G401.6 (cell line): ENCODE data around the gene SREBF1.

Experiments
- FAIRE-seq: peaks from 2 replicates; lab custom pipeline; 2012; peaks lifted over from hg19 to GRCh38; lab: Jason Lieb, UNC

The SREBF1 gene

DNA sequence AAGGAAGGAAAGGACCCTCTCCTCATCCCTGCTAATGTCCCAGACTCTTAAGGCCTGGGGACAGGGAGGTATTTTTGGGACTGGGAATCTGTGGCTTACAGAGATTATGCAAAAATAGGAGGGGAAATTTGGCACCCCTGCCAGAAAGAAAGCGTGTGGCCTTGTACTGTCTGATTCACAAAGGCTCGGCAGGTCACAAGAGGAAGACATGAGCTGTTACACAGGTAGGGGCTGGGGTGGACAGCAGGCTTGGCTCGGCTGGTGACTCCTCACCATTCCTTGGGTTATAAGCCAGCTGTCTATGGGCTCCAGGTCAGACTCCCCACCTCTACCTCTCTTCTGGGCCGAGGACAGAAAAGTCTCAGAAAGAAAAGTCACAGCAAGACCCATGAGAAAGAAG lies 20.7 kb upstream of the SREBF1 start:
- no peak for FAIRE-seq

DNA sequence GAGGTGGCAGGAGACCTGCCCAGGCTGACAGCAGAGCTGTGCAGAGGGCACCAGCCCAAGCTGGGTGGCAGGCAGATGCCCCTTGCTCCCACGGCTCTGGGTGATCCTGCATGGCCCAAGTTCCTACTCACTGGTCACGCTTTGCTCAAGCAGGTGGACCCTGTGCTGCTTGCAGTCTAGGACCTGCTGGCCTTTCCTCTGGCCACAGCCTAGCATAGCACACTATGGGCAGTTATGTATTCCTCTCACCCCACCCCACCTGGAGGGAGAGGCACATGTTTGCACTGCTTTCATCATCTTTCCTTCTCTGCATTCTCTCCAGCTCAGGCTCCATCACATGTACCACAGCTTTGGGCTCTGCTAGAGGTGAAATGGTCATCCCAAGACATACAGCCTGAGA lies 19.6 kb upstream of the SREBF1 start:
- FAIRE-seq = no peak

DNA sequence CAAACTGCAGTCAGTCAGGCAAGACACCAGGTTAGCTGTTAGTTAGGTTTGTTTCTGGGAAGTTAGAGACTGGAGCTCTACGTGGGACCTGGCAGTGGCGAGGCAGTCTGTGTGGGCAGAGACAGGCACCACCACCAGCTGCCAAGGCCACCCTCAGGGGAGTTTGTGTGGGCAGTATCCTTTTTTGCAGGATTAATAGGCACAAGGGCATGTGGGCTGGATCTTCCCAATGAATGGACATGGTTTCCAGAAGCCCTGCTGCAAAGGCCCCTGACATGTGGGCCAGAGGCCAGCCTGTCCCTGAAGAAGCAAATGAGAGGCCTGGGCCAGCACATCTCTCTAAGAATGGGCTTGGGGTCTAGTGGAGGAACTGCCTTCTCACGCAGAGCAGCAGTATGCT lies 19.2 kb upstream of the SREBF1 start:
- no peak for FAIRE-seq

- FAIRE-seq = no peak
These were observed 17.1 kb upstream of the SREBF1 start for GRCh38 chr17:17853811-17854447.

DNA sequence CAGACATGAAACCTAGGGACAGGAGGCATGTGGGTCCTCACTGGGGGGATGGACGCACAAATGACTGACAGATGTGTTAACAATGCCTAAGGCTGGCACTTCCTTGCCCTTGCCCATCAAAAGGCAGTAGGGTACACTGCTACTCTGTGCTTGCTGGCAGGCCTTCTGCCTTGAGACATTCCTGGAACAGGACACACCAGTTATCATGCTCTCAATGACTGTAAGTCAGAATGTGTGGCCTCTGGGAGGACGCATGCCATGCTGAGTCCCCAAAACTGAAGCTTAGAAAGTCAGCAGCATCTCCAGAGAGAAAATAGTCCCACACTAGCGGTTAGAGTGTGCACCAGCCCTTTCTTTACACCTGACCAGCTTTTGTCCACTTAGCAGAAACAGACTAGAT lies 16.1 kb upstream of the SREBF1 start:
- no peak for FAIRE-seq

DNA sequence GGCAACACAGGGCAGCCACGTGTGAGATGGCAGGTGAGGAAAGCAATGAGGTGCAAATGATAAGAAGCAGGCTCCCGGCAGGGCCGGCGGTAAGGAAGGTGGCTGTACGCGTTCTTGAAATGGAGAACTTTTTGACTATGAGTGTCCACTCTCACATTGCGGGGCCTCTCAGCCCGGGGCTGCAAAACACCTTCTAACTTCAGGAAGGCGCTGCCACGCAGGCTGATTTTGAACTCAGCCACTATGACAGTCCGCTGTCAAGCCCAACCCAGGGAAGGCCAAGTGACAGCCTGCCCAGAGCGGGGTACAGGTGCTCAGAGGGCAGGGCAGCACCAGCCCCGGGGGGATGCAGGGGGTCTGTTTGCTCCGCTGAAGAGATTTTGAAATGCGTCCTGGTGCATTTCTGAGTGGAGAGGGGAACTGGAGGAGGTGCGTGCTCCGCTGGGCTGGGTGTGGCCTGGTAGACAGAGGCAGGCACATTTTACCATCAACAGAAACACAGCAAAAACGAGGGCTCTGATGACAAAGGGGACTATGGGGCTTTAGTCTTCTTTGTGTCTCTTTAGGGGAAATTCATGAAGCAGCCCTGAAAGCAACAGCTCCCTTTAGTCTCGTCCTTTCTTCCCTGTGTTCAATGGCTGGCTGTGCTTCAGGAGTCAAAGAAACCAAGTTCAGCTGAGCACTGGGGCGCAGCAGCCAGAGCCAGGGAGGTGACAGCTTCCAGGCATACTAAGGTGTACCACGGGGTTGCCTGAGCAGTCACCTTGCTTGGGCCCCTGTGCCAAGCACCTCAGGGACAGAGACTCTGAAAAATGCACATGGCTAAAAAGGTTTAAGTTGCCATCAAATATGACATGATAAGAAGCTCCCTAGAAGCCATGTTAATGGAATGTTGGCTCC lies 14.6 kb upstream of the SREBF1 start:
- no peak for FAIRE-seq

DNA sequence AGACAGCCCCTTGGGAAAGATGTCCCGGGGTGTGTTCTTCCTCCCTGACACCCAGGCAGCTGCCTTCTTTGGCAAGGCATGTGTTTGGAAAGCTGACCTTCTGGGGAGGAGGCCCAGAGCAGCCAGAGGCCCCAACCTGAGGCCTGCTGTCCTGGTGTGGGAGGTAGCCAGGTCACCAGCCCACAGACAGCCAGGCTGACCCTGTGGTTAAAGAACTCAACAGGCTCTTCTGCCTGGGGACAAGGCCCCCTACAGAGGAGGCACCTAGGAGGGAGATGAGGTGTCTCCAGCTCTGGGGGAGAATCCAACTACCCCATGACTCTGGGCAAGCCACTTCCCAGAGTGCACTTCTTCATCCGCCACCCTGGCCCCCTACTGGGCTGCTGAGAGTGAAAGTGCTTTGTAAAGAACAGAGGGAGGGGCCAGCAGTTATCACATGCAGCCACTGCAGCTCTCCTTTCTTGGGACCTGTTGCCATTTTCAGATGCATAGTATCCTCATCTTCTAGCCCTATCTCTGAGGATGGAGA lies 13.1 kb upstream of the SREBF1 start:
- no peak for FAIRE-seq

DNA sequence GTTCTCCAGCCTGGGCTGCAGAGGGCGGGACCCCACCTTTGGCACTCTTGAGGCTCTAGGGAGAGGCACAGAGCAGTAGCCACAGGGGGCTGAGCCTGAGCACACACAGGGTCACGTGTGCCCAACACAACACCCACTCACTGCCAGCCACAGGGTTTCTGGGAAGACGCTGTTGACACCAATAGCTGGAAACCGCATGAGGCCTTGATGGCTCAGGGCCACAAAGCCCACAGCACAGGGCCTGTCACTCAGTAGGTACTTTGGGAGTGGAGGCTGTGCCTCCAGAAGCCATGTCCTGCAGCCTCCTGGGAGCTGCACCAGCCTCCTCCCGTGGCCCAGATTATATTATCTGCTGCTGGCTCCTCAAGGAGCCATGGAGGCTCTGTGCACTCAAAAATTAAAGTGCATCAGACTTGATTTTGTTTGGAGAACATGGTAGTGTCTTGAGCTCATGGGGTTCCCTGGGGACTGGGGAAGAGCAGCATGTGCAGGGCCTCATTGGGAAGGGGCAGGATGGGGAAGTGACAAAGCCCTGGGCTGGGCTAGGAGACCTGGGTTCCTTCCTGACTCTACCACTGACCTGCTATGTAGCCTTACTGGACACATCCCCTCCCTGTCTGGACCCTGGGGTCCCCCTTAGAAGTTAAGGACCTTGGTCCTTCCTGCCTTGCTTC lies 12.5 kb upstream of the SREBF1 start:
- FAIRE-seq = no peak

GRCh38 chr17:17848311-17849082 lies 11.7 kb upstream of the SREBF1 start:
- FAIRE-seq = no peak

DNA sequence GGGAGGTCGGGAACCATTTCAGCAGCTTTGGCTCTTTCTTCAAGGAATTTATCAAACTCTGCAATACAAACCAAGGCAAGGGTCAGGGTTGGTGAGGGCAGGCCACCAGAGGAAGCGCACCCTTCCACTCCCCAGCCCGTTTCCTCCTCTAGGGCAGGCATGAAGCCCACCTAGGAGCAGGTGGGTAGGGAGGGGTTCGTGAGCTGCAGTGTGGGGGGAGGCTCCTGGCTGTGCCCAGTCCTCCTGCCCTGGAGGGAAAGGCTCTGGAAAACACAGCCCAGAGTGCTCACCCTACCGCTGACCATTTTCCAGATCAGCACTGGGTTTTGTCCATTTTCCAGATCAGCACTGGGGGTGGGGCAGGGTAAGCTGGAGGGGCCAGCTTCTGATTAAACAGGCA lies 10.9 kb upstream of the SREBF1 start:
- FAIRE-seq = no peak

DNA sequence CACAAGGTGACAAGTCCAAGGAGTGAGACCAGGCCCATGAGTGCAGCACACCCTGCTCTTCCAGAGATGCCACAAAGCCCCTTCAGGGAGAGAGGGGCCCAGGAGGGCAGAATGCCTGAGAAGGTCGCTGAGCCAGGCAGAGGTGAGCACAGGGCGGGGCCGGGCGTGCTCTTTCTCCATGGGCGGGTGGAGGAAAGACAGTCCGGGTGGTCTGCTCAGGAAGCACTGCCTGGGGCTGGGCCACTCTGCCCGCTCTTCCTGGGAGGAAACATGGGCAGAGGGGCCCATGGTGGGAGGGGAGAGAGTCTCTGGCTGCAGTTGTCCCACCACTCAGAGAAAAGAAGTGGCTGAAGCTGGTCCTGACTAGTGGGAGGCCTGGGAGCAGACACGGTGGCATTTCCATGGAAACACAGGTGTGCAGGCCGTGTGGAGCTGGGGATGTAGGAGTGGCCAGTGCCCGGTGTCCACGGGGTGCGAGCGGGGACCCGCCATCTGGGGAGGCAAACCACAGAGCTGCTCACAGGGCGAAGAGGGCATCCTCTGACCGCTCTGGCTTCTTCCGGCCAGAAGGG lies 10.4 kb upstream of the SREBF1 start:
- FAIRE-seq = no peak

DNA sequence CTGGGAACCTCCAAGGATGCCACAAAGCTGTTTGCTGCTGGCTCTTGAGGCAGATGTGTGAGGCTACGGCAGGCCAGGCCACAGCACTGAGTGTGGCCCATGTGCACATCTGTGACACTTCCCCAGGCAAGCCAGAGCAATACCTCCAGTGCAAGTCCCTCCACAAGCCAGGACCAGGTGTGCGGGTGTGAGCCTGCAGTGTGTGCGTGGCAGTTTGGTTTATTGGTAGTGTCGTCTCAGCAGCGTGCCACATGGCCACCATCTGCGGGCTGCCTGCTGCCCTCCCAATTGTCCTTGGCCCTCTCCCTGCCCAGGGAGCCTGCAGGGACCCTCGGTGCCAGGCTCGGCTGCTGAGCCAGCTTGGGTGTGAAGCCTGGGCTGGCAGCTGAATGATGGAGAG lies 9.9 kb upstream of the SREBF1 start:
- no peak for FAIRE-seq

GRCh38 chr17:17846003-17846402 lies 9.2 kb upstream of the SREBF1 start:
- FAIRE-seq = no peak

GRCh38 chr17:17845046-17845775 lies 8.4 kb upstream of the SREBF1 start:
- no peak for FAIRE-seq

- FAIRE-seq = peak; percentile 36
These were observed 7.7 kb upstream of the SREBF1 start for GRCh38 chr17:17844500-17844899.

DNA sequence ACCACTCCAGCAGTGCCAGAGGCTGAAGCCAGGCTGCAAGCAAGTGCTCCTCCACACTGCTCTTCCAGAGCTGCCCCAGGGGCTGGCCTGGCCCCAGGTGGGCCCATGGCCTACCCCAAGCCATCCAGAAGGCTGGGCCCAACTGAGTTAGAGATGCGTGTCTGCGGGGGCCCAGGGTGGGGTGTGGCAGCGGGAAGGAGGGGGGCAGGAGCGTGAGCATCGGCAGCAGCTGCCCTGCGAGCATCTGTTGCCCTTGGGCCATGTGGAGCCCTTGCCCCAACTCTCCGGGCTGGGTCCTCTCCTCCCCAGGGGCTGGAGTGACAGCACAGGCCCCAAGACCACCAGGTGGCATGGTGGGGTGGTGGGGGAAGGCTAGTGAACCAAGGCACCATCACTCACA lies 7.3 kb upstream of the SREBF1 start:
- no peak for FAIRE-seq

DNA sequence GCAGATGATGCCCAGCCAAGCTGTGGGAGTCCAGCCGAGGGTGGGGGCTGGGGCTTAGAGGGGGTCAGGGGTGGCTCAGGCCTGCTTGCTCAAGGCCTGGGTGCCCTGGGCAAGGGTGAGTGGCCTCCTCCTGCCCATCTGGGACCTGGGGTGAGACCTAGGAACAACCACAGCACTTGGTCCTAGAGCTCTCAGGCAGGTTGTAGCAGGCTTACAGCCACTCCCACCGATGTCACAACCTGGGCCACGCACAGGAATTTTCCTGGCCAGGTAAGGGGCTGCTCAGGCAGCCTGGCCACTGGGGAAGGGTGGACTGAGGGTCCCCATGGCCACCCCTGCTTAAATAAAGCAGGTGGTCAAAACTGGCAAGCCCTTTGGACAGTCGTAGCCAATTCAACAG lies 6.3 kb upstream of the SREBF1 start:
- no peak for FAIRE-seq

DNA sequence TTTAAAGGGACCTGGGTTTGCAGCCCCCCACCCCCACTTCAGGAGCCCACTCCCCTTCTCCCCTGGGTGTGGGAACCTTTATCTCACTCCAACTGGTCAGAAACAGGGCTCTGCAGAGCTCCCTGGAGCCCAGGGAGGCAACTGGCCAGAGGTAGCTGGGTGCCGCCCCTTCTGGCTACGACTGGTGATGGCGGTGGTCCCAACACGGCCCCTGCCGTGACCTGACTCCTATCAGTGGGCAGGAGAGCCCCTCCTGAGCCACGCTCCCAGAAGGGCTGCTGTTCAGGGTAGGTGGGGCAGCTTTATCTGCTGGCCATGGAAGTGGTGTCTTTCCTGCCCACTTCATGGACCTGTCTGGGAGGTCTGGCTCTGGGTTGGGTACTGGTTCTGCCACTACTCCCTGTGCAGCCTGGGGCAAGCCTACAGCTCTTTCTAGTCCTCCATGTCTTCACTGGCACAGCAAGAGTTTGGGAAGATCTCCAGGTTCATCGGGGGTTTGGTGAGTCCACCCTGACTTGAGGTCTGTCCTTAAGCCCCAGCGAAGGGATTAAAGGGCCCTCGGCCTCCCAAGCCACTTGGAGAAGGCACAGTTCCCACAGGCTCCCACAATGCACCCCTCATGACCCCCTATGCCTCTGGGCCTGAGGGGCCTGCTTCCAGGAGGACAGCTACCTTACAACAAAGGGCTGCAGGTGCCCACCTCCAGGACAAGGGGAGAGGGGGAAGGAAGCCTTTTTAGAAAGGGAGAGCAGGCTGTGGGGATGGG lies 5.5 kb upstream of the SREBF1 start:
- no peak for FAIRE-seq

DNA sequence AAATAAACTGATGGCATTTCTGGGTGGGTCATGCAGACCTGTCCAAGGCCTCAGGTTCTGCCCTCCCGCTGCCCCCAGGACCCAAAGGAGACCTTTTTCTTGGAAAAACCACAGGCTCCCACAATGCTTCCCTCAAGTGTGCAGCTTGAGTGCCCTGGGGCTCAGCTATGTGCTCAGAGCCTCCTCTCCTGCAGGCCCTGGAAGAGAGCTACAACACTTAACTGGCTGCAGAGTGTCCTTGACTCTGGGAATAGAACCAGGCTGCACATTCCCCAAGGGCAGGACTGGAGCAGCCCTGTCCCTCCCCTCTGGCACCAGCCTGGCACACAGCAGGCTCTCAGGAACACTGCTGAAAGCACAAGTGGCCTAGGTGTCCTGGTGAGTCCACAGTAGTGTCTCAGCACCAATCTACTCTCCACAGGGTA lies 4.8 kb upstream of the SREBF1 start:
- no peak for FAIRE-seq
